Measurements from ENCODE around the gene MC3R. TPM values are rescaled to one million over a fixed set of nuclear protein-coding genes. Genes with fewer than 3 reads are reported as not detected.

Gene MC3R
- polyA plus RNA-seq, 2 donors: not detected

DNA sequence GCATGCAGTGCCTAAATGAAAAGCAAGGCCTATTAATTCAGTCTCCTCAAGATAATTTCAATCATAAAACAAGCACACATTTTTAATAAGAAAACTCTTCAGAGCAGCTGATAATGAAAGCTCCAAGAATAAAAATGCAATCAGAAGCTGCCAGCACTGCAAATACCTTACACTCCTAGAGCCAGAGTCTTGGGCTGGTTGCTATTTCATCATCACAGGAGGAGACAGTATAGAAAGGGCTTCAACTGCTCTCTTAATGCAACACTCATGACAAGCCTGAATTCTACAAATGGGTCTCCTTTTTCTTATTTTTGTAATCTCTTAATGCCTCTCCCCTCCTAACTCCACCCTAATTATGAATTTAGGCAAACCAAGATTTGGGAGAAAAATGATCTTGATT is 11.2 kb upstream of the MC3R start:
- Histone ChIP-seq H3K4me1 (ENCODE audit: control insufficient read depth in 2 of 2, insufficient read depth in 2 of 2, low read length in 1 of 2) (no peaks in the 10 kb centered on the region), H3K27me3 (ENCODE audit: control insufficient read depth in 1 of 2, insufficient read depth in 2 of 2, low read length in 2 of 2) (no peaks in the 10 kb centered on the region), H3K4me3 (ENCODE audit: low read depth in 1 of 2, low read length in 2 of 2) (no peak overlapping the region), H3K27ac (ENCODE audit: low read depth in 2 of 2, low read length in 1 of 2) (no peak overlapping the region), H3K36me3 (ENCODE audit: control insufficient read depth in 2 of 2, insufficient read depth in 2 of 2, low read length in 1 of 2) (no peaks in the 10 kb centered on the region), H3K9me3 (ENCODE audit: control insufficient read depth in 2 of 2, insufficient read depth in 1 of 2, low read depth in 1 of 2, low read length in 1 of 2) (peaks cover 6 to 8% of the 10 kb centered on the region in 2 donors)

DNA sequence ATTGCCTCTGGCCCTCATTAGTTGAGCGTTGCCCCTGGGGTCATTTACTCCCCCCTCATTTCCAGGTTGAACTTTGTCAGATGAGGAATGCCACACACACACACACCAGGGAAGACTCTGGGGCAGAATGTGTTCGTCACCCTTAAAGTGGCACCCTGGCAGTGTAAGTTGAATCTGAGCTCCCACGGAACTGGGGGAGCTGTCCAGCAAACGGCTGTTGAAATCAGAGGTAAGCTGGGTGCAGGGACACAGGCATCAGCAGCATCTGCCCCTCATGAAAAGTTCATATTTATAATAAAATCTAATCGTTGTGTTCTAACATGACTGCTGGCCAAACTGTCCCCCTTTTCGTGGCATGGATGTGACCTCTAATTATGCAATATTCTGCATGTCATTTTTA is 4.3 kb upstream of the MC3R start:
- Histone ChIP-seq H3K4me3 (ENCODE audit: low read depth in 1 of 2, low read length in 2 of 2) (no peak overlapping the region), H3K27ac (ENCODE audit: low read depth in 2 of 2, low read length in 1 of 2) (no peak overlapping the region), H3K36me3 (ENCODE audit: control insufficient read depth in 2 of 2, insufficient read depth in 2 of 2, low read length in 1 of 2) (no peaks in the 10 kb centered on the region), H3K27me3 (ENCODE audit: control insufficient read depth in 1 of 2, insufficient read depth in 2 of 2, low read length in 2 of 2) (no peaks in the 10 kb centered on the region), H3K4me1 (ENCODE audit: control insufficient read depth in 2 of 2, insufficient read depth in 2 of 2, low read length in 1 of 2) (no peaks in the 10 kb centered on the region), H3K9me3 (ENCODE audit: control insufficient read depth in 2 of 2, insufficient read depth in 1 of 2, low read depth in 1 of 2, low read length in 1 of 2) (no peaks in the 10 kb centered on the region)
- WGBS, 2 donors: 32 to 37% methylated on average over 6 of the region's 6 CpGs

- H3K4me1 ChIP-seq (ENCODE audit: control insufficient read depth in 2 of 2, insufficient read depth in 2 of 2, low read length in 1 of 2): no peaks in the 10 kb centered on the region
- no peak overlapping the region for H3K4me3 ChIP-seq (ENCODE audit: low read depth in 1 of 2, low read length in 2 of 2)
- no peak overlapping the region for H3K27ac ChIP-seq (ENCODE audit: low read depth in 2 of 2, low read length in 1 of 2)
- H3K27me3 ChIP-seq (ENCODE audit: control insufficient read depth in 1 of 2, insufficient read depth in 2 of 2, low read length in 2 of 2): no peaks in the 10 kb centered on the region
- WGBS, 2 donors: 4 to 10% methylated on average over 3 of the region's 3 CpGs
- no peaks in the 10 kb centered on the region for H3K36me3 ChIP-seq (ENCODE audit: control insufficient read depth in 2 of 2, insufficient read depth in 2 of 2, low read length in 1 of 2)
- no peaks in the 10 kb centered on the region for H3K9me3 ChIP-seq (ENCODE audit: control insufficient read depth in 2 of 2, insufficient read depth in 1 of 2, low read depth in 1 of 2, low read length in 1 of 2)
These were observed 2.8 kb upstream of the MC3R start for GRCh38 chr20:56245761-56246160.

- Histone ChIP-seq H3K9me3 (ENCODE audit: control insufficient read depth in 2 of 2, insufficient read depth in 1 of 2, low read depth in 1 of 2, low read length in 1 of 2) (no peaks in the 10 kb centered on the region), H3K27me3 (ENCODE audit: control insufficient read depth in 1 of 2, insufficient read depth in 2 of 2, low read length in 2 of 2) (peaks cover 0 to 4% of the 10 kb centered on the region in 2 donors), H3K27ac (ENCODE audit: low read depth in 2 of 2, low read length in 1 of 2) (no peak overlapping the region), H3K4me3 (ENCODE audit: low read depth in 1 of 2, low read length in 2 of 2) (no peak overlapping the region), H3K4me1 (ENCODE audit: control insufficient read depth in 2 of 2, insufficient read depth in 2 of 2, low read length in 1 of 2) (no peaks in the 10 kb centered on the region), H3K36me3 (ENCODE audit: control insufficient read depth in 2 of 2, insufficient read depth in 2 of 2, low read length in 1 of 2) (no peaks in the 10 kb centered on the region)
- whole genome bisulfite sequencing, 2 donors: 65 to 67% methylated on average over 32 of the region's 32 CpGs
These were observed 868 bp downstream of the MC3R start for GRCh38 chr20:56249244-56249955.

DNA sequence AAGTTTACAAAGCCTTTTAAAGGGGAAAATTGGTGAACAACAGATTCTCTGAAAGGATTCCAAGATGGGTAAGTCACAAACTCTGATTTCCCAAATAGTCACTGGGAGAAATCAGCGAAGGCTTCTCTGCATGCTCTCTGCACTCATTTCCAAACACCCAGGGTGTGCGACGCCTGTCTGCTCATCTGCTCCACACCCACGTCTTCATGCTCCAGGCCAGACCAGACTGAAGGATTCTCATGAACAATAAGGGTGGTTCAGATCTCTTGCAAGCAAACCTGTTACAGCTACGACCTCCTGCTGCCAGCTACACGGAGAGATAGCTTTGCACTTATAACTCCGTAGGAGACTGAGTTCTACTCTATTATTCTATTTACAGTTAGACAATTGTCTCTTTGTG is 1.4 kb downstream of the MC3R start:
- Histone ChIP-seq H3K4me1 (ENCODE audit: control insufficient read depth in 2 of 2, insufficient read depth in 2 of 2, low read length in 1 of 2) (no peaks in the 10 kb centered on the region), H3K4me3 (ENCODE audit: low read depth in 1 of 2, low read length in 2 of 2) (no peak overlapping the region), H3K36me3 (ENCODE audit: control insufficient read depth in 2 of 2, insufficient read depth in 2 of 2, low read length in 1 of 2) (no peaks in the 10 kb centered on the region), H3K27me3 (ENCODE audit: control insufficient read depth in 1 of 2, insufficient read depth in 2 of 2, low read length in 2 of 2) (peaks cover 0 to 4% of the 10 kb centered on the region in 2 donors), H3K27ac (ENCODE audit: low read depth in 2 of 2, low read length in 1 of 2) (no peak overlapping the region), H3K9me3 (ENCODE audit: control insufficient read depth in 2 of 2, insufficient read depth in 1 of 2, low read depth in 1 of 2, low read length in 1 of 2) (no peaks in the 10 kb centered on the region)
- 41 to 56% methylated on average over 7 of the region's 7 CpGs for WGBS, 2 donors

DNA sequence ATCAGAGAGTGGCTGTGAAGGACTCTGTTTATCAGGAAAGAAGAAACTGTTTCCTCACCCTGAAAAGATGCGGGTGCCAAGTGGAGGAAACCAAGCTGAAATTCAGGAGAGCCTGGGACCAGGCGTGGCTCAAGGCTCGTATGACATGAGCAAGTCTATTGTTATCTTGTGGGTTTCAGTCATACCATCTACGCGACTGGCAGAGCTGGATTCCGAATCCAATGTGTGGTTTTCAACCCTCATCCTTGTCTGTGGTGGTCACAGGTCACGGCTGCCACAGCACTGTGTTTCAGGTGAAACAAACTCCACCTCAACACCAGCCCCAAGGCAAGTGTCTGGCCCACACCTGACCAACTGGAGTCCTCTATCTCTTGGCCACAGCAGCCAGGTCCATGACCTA is 9.1 kb downstream of the MC3R start:
- WGBS, 2 donors: 85 to 87% methylated on average over 7 of the region's 7 CpGs
- Histone ChIP-seq H3K4me1 (ENCODE audit: control insufficient read depth in 2 of 2, insufficient read depth in 2 of 2, low read length in 1 of 2) (peaks cover 0 to 3% of the 10 kb centered on the region in 2 donors), H3K27ac (ENCODE audit: low read depth in 2 of 2, low read length in 1 of 2) (no peak overlapping the region), H3K27me3 (ENCODE audit: control insufficient read depth in 1 of 2, insufficient read depth in 2 of 2, low read length in 2 of 2) (peaks cover 0 to 2% of the 10 kb centered on the region in 2 donors), H3K4me3 (ENCODE audit: low read depth in 1 of 2, low read length in 2 of 2) (no peak overlapping the region), H3K9me3 (ENCODE audit: control insufficient read depth in 2 of 2, insufficient read depth in 1 of 2, low read depth in 1 of 2, low read length in 1 of 2) (no peaks in the 10 kb centered on the region), H3K36me3 (ENCODE audit: control insufficient read depth in 2 of 2, insufficient read depth in 2 of 2, low read length in 1 of 2) (no peaks in the 10 kb centered on the region)

- WGBS, 2 donors: 74 to 76% methylated on average over 2 of the region's 2 CpGs
These were observed 11.4 kb downstream of the MC3R start for GRCh38 chr20:56259948-56260347.

DNA sequence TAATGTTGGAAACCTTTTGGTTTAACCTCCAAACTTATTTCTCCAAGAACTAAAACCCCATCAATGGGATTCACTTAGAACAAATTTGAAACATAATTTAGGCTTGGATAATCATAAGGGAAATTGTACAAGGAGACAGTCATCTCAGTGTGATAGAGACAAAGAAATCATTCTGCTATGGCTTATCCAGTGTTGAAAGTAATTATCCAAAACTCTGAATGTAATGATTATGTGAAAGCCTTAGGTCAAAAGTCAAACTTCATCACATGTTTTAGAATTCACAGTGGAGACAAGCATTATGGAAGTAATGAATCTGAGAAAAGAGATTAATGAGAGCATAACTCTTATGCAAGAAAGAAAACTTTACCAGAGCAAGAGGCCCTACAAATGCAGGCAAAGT is 20.0 kb downstream of the MC3R start:
- H3K27me3 ChIP-seq (ENCODE audit: control insufficient read depth in 1 of 2, insufficient read depth in 2 of 2, low read length in 2 of 2): no peaks in the 10 kb centered on the region
- H3K4me1 ChIP-seq (ENCODE audit: control insufficient read depth in 2 of 2, insufficient read depth in 2 of 2, low read length in 1 of 2): no peaks in the 10 kb centered on the region
- H3K9me3 ChIP-seq (ENCODE audit: control insufficient read depth in 2 of 2, insufficient read depth in 1 of 2, low read depth in 1 of 2, low read length in 1 of 2): peaks cover 0 to 2% of the 10 kb centered on the region in 2 donors
- H3K27ac ChIP-seq (ENCODE audit: low read depth in 2 of 2, low read length in 1 of 2): no peak overlapping the region
- H3K4me3 ChIP-seq (ENCODE audit: low read depth in 1 of 2, low read length in 2 of 2): no peak overlapping the region
- H3K36me3 ChIP-seq (ENCODE audit: control insufficient read depth in 2 of 2, insufficient read depth in 2 of 2, low read length in 1 of 2): no peaks in the 10 kb centered on the region

More at GRCh38 chr20:56259948-56260347, 11.4 kb downstream of the MC3R start:
- H3K4me3 ChIP-seq (ENCODE audit: low read depth in 1 of 2, low read length in 2 of 2): no peak overlapping the region
- no peaks in the 10 kb centered on the region for H3K36me3 ChIP-seq (ENCODE audit: control insufficient read depth in 2 of 2, insufficient read depth in 2 of 2, low read length in 1 of 2)
- no peak overlapping the region for H3K27ac ChIP-seq (ENCODE audit: low read depth in 2 of 2, low read length in 1 of 2)
- peaks cover 0 to 3% of the 10 kb centered on the region in 2 donors for H3K4me1 ChIP-seq (ENCODE audit: control insufficient read depth in 2 of 2, insufficient read depth in 2 of 2, low read length in 1 of 2)
- H3K9me3 ChIP-seq (ENCODE audit: control insufficient read depth in 2 of 2, insufficient read depth in 1 of 2, low read depth in 1 of 2, low read length in 1 of 2): no peaks in the 10 kb centered on the region
- H3K27me3 ChIP-seq (ENCODE audit: control insufficient read depth in 1 of 2, insufficient read depth in 2 of 2, low read length in 2 of 2): peaks cover 0 to 2% of the 10 kb centered on the region in 2 donors

DNA sequence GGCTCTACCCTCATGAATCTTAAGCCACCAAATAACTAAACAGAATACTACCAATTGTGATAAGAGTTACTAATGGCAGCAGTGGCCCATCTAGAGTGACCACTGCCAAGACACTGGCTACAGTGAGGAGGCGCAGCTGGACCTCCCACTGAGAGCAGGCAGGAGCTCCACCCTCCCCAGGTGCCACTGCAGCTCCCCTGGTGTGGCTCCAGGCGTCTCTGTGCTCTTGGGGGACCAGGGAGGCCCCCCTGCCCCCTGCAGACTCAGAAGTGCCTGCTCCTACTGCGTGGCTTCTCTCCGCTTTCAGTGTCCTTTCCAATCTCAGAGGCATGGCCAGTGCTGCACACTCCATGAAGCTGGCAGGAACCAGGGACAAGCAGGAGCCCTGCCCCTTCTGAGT is 23.4 kb downstream of the MC3R start:
- Histone ChIP-seq H3K4me1 (ENCODE audit: control insufficient read depth in 2 of 2, insufficient read depth in 2 of 2, low read length in 1 of 2) (no peaks in the 10 kb centered on the region), H3K27me3 (ENCODE audit: control insufficient read depth in 1 of 2, insufficient read depth in 2 of 2, low read length in 2 of 2) (no peaks in the 10 kb centered on the region), H3K27ac (ENCODE audit: low read depth in 2 of 2, low read length in 1 of 2) (no peak overlapping the region), H3K36me3 (ENCODE audit: control insufficient read depth in 2 of 2, insufficient read depth in 2 of 2, low read length in 1 of 2) (no peaks in the 10 kb centered on the region), H3K9me3 (ENCODE audit: control insufficient read depth in 2 of 2, insufficient read depth in 1 of 2, low read depth in 1 of 2, low read length in 1 of 2) (peaks cover 0 to 2% of the 10 kb centered on the region in 2 donors), H3K4me3 (ENCODE audit: low read depth in 1 of 2, low read length in 2 of 2) (no peak overlapping the region)
- 60 to 70% methylated on average over 4 of the region's 4 CpGs for WGBS, 2 donors

DNA sequence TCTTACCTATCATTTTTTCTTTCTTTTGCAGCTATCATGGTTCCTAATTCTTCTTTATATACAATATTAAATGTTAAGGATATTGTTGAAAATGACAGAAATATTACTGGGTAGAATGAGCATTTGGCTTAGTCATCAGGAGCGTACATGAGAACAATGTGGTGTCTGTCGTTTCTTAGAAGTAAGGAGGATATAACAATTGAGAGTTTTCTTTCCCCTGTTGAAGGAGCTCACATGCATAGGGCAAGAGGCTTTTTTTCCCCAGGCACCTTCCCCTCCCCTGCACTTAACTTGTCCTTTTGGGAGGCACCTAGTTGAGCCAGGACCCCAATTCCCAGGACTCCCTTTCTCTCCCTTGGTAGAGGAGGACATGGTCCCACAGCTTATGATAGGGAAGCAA is 25.0 kb downstream of the MC3R start:
- Histone ChIP-seq H3K4me3 (ENCODE audit: low read depth in 1 of 2, low read length in 2 of 2) (no peak overlapping the region), H3K9me3 (ENCODE audit: control insufficient read depth in 2 of 2, insufficient read depth in 1 of 2, low read depth in 1 of 2, low read length in 1 of 2) (peaks cover 0 to 2% of the 10 kb centered on the region in 2 donors), H3K4me1 (ENCODE audit: control insufficient read depth in 2 of 2, insufficient read depth in 2 of 2, low read length in 1 of 2) (no peaks in the 10 kb centered on the region), H3K27ac (ENCODE audit: low read depth in 2 of 2, low read length in 1 of 2) (no peak overlapping the region), H3K36me3 (ENCODE audit: control insufficient read depth in 2 of 2, insufficient read depth in 2 of 2, low read length in 1 of 2) (no peaks in the 10 kb centered on the region), H3K27me3 (ENCODE audit: control insufficient read depth in 1 of 2, insufficient read depth in 2 of 2, low read length in 2 of 2) (no peaks in the 10 kb centered on the region)
- 56 to 77% methylated on average over 2 of the region's 2 CpGs for WGBS, 2 donors

All from esophagus (tissue), 2 donors.